HEK293 (cell line): Measurements from ENCODE around the gene SLC28A1.

Source experiments
- CTCF ChIA-PET: fragments of 350-600 bp; formaldehyde crosslinking; extraction: SDS; loops from one replicate; lab custom pipeline; 2021; ENCODE audit warnings: antibody characterized with exemption; lab: Yijun Ruan, JAX
- POLR2A ChIA-PET: fragments of 300-600 bp; formaldehyde crosslinking; extraction: SDS; loops from one replicate; lab custom pipeline; 2020; ENCODE audit warnings: antibody characterized with exemption, inconsistent platforms; lab: Yijun Ruan, JAX
- H3K27ac ChIP-seq: fragments of 200-500 bp; sonication (Bioruptor generic); 2 replicates; pipeline ENCODE4 v1.5.1; 2014; ENCODE audit warnings: low read depth, low read length, control low read depth, inconsistent platforms; ENCODE audit errors: extremely low read depth
- H3K36me3 ChIP-seq, 2 experiments: fragments of 200-500 bp in 1 of 2; sonication (Bioruptor generic) in 1 of 2; 1 replicate in 1 of 2; 2 replicates in 1 of 2; pipeline ENCODE4 v1.5.1; 2014 to 2017; ENCODE audit warnings: inconsistent platforms in 2 of 2, low read length in 2 of 2; ENCODE audit not compliant: control insufficient read depth in 2 of 2, insufficient read depth in 1 of 2
- H3K4me1 ChIP-seq: fragments of 200-500 bp; sonication (Bioruptor generic); 2 replicates; pipeline ENCODE4 v1.5.1; 2014; ENCODE audit warnings: mild to moderate bottlenecking, low read length, inconsistent platforms; ENCODE audit not compliant: control insufficient read depth, insufficient read depth
- H3K4me3 ChIP-seq: 2 replicates; pipeline ENCODE4 v1.5.1; 2011; ENCODE audit warnings: low read depth, mild to moderate bottlenecking, control low read depth, low read length, moderate library complexity
- H3K9me3 ChIP-seq: fragments of 200-500 bp; sonication (Bioruptor generic); 2 replicates; pipeline ENCODE4 v1.5.1; 2014; ENCODE audit warnings: low read depth, low read length, inconsistent platforms; ENCODE audit not compliant: control insufficient read depth, insufficient read depth
- ATF2 ChIP-seq: fragments of 450-650 bp; formaldehyde crosslinking; IDR thresholded peaks from 2 replicates; pipeline ENCODE4 v1.5.1; 2016; ENCODE audit warnings: missing biosample characterization, missing genetic modification characterization, low read depth
- PRDM1 ChIP-seq: fragments of 450-650 bp; formaldehyde crosslinking; IDR thresholded peaks from 2 replicates; pipeline ENCODE4; 2016; ENCODE audit warnings: missing biosample characterization, missing genetic modification characterization
- REPIN1 ChIP-seq: fragments of 450-650 bp; formaldehyde crosslinking; IDR thresholded peaks from 2 replicates; pipeline ENCODE4 v1.5.1; 2017; ENCODE audit warnings: missing biosample characterization, missing genetic modification characterization, low read depth
- WT1 ChIP-seq: fragments of 450-650 bp; formaldehyde crosslinking; IDR thresholded peaks from 2 replicates; pipeline ENCODE4 v1.5.1; 2016; ENCODE audit warnings: missing biosample characterization, missing genetic modification characterization
- YY2 ChIP-seq: fragments of 450-650 bp; formaldehyde crosslinking; IDR thresholded peaks from 2 replicates; pipeline ENCODE4 v1.5.1; 2016; ENCODE audit warnings: missing biosample characterization, missing genetic modification characterization
- ZBTB6 ChIP-seq: fragments of 450-650 bp; formaldehyde crosslinking; IDR thresholded peaks from 2 replicates; pipeline ENCODE4 v1.5.1; 2017; ENCODE audit warnings: missing biosample characterization, missing genetic modification characterization
- ZNF16 ChIP-seq: fragments of 450-650 bp; formaldehyde crosslinking; IDR thresholded peaks from 2 replicates; pipeline ENCODE4 v1.5.1; 2016; ENCODE audit warnings: low read depth, missing biosample characterization, missing genetic modification characterization
- ZNF292 ChIP-seq: fragments of 450-650 bp; formaldehyde crosslinking; IDR thresholded peaks from 2 replicates; pipeline ENCODE4 v1.5.1; 2016; ENCODE audit warnings: low read depth, missing biosample characterization, missing genetic modification characterization, borderline replicate concordance
- ZNF391 ChIP-seq: fragments of 450-650 bp; formaldehyde crosslinking; IDR thresholded peaks from 2 replicates; pipeline ENCODE4 v1.5.1; 2016; ENCODE audit warnings: low read depth, missing biosample characterization, missing genetic modification characterization, borderline replicate concordance
- ZNF423 ChIP-seq: fragments of 450-650 bp; formaldehyde crosslinking; IDR thresholded peaks from 2 replicates; pipeline ENCODE4 v1.5.1; 2016; ENCODE audit warnings: missing biosample characterization, missing genetic modification characterization
- ZNF580 ChIP-seq: fragments of 450-650 bp; formaldehyde crosslinking; IDR thresholded peaks from 2 replicates; pipeline ENCODE4 v1.5.1; 2016; ENCODE audit warnings: missing biosample characterization, missing genetic modification characterization
- ZNF624 ChIP-seq: fragments of 450-650 bp; formaldehyde crosslinking; IDR thresholded peaks from 2 replicates; pipeline ENCODE4 v1.5.1; 2017; ENCODE audit warnings: missing biosample characterization, missing genetic modification characterization
- ZNF701 ChIP-seq: fragments of 450-650 bp; formaldehyde crosslinking; IDR thresholded peaks from 2 replicates; pipeline ENCODE4 v1.5.1; 2016; ENCODE audit warnings: missing biosample characterization, missing genetic modification characterization
- ZNF76 ChIP-seq: fragments of 450-650 bp; formaldehyde crosslinking; IDR thresholded peaks from 2 replicates; pipeline ENCODE4; 2016; ENCODE audit warnings: low read depth, missing biosample characterization, missing genetic modification characterization, borderline replicate concordance
- ZNF776 ChIP-seq: fragments of 450-650 bp; formaldehyde crosslinking; IDR thresholded peaks from 2 replicates; pipeline ENCODE4 v1.5.0; 2017; ENCODE audit warnings: missing biosample characterization, missing genetic modification characterization, borderline replicate concordance
- ZNF777 ChIP-seq: fragments of 450-650 bp; formaldehyde crosslinking; IDR thresholded peaks from 2 replicates; pipeline ENCODE4 v1.5.1; 2017; ENCODE audit warnings: missing biosample characterization, missing genetic modification characterization, borderline replicate concordance
- ZXDB ChIP-seq: fragments of 450-650 bp; formaldehyde crosslinking; IDR thresholded peaks from 2 replicates; pipeline ENCODE4 v1.5.1; 2016; ENCODE audit warnings: missing biosample characterization, missing genetic modification characterization
- TF ChIP-seq, protein P1 (sequence below): fragments of 450-650 bp; formaldehyde crosslinking; IDR thresholded peaks from 2 replicates; pipeline ENCODE4 v1.5.1; 2016; ENCODE audit warnings: missing biosample characterization, missing genetic modification characterization
- TF ChIP-seq, protein P2 (sequence below): fragments of 450-650 bp; formaldehyde crosslinking; IDR thresholded peaks from 2 replicates; pipeline ENCODE4 v1.5.1; 2016; ENCODE audit warnings: missing biosample characterization, missing genetic modification characterization

The SLC28A1 gene

DNA sequence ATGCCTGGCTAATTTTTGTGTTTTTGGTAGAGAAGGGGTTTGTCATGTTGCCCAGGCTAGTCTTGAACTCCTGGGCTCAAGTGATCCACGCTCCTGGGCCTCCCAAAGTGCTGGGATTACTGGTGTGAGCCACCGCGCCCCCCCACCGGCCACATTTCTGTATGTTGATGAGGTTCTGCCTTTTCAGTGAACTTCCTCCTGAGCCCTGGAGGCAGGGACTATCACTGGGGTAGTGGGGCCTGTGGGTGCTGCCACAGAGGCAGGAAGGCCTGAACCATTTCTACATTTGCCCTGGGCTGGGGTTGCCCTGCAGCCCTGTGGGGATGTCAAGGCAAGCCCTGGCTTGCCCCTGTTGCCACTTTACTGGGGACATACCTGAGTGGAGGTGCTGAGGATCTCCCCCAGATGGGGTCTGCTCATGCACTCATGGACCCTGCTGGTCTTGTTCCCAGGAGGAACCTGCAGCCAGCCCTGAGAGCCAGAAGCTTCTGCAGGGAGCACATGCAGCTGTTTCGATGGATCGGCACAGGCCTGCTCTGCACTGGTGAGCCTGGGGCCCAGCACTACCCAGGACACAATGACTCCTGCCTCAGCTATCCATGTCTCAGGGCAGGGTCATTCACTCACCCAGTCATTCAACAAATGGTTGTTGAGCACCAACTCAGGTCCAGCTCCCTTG, 5.7 kb downstream of the SLC28A1 start (continued):
- TF ChIP-seq ZNF391 (tag by site-specific recombination) = no peak
- TF ChIP-seq ZNF580 (tag by site-specific recombination) = no peak
- no peak for TF ChIP-seq ZNF76 (tag by site-specific recombination)
- TF ChIP-seq, all 188 proteins: peak for 0

DNA sequence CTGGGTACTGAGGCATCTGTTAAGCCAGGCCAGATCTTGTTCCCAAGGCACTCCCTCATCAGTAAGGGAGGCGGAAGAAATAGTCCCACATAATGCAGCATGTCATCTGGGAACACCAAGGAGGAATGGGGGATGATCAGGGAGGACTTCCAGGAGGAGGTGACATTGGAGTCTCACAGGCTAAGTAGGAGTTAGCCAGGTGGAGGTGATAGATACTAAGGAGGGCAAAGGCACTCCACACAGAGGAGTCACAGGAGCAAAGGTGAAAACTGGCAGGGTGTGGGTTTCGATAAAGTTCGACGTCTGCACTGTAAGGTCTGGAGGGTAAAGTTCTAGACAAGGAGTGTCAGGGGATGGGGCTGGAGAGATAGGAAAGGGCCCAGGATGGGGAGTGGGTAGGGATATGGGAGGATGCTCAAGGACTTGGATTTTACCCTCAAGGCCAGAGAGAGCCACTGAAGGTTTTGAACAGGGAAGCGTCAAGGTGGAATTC, 6.3 kb downstream of the SLC28A1 start:
- Histone ChIP-seq H3K4me1 (no peaks in the 10 kb centered on the region), H3K9me3 (no peaks in the 10 kb centered on the region), H3K4me3 (no peak overlapping the region), H3K27ac (no peak overlapping the region), H3K36me3 (no peaks in the 10 kb centered on the region)
- ChIA-PET POLR2A (no interaction called here), CTCF (interaction anchor here (0.7 kb wide), 1 partner anchor 20 kb away, joined by 3 read pairs; no protein-coding TSS in a partner anchor)
- no peak for TF ChIP-seq ZNF292 (tag by site-specific recombination)
- no peak for TF ChIP-seq YY2 (tag by site-specific recombination)
- no peak for TF ChIP-seq ZNF624 (tag by site-specific recombination)
- no peak for TF ChIP-seq PRDM1 (tag by site-specific recombination)
- no peak for TF ChIP-seq REPIN1 (tag by site-specific recombination)
- TF ChIP-seq ATF2 (tag by site-specific recombination) = no peak
- TF ChIP-seq WT1 = no peak
- TF ChIP-seq, protein P1, sequence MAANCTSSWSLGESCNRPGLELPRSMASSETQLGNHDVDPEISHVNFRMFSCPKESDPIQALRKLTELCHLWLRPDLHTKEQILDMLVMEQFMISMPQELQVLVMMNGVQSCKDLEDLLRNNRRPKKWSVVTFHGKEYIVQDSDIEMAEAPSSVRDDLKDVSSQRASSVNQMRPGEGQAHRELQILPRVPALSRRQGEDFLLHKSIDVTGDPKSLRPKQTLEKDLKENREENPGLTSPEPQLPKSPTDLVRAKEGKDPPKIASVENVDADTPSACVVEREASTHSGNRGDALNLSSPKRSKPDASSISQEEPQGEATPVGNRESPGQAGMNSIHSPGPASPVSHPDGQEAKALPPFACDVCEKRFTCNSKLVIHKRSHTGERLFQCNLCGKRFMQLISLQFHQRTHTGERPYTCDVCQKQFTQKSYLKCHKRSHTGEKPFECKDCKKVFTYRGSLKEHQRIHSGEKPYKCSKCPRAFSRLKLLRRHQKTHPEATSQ (tag by site-specific recombination) = no peak
- no peak for TF ChIP-seq ZNF16 (tag by site-specific recombination)
- no peak for TF ChIP-seq ZNF423 (tag by site-specific recombination)
- TF ChIP-seq ZNF701 = no peak
- TF ChIP-seq, protein P2, sequence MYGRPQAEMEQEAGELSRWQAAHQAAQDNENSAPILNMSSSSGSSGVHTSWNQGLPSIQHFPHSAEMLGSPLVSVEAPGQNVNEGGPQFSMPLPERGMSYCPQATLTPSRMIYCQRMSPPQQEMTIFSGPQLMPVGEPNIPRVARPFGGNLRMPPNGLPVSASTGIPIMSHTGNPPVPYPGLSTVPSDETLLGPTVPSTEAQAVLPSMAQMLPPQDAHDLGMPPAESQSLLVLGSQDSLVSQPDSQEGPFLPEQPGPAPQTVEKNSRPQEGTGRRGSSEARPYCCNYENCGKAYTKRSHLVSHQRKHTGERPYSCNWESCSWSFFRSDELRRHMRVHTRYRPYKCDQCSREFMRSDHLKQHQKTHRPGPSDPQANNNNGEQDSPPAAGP (tag by site-specific recombination) = no peak
- TF ChIP-seq ZNF776 = no peak
- no peak for TF ChIP-seq ZBTB6 (tag by site-specific recombination)
- no peak for TF ChIP-seq ZNF777 (tag by site-specific recombination)
- no peak for TF ChIP-seq ZXDB
